Stimulated activated CD4-positive, alpha-beta T cell treated with anti-CD3 and anti-CD28 coated beads, Interleukin-2, amount 100 ng/mL, for 48 hours (primary cell): ENCODE measurements around the gene DHX9.

Experiments
- DNase-seq, 2 donors: peaks; one replicate each; pipeline ENCODE4 v3.0.0-alpha.2; 2020

Gene DHX9

DNA sequence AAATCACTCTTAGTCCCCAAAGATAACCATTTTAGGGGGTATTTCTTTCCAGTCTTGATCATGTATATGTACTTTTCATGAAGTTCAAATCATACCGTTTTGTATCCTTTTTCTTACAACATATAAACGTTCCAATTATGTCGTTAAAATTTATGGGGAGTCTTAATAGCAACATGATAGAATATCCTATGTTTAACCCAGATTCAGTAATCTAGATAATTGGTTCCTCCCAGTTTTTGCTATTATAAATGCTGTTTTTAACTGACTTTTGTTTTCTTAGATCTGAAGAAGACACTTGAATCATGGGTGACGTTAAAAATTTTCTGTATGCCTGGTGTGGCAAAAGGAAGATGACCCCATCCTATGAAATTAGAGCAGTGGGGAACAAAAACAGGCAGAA lies 3.1 kb downstream of the DHX9 start:
- no peak for DNase-seq

DNA sequence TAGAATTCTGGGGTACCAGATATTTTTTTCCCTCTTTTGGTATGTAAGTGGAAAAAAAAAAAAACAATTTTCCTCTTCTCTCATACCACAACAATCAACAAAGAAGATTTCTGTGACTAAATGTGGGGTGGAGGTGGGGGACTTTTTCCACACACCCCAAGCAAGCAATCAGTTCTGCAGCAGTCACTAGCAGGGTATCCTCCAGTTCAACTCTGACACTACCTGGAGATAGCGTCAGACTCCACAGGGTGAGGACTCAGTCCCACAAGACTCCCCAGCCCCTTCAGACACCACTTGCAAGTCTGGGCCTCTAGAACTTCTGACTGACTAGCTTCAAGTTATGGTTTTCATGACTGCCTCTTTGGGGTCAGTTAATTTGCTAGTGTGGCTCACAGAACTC lies 6.2 kb downstream of the DHX9 start:
- DNase-seq: no peak

GRCh38 chr1:182845894-182846293 lies 6.7 kb downstream of the DHX9 start:
- no peak for DNase-seq

DNA sequence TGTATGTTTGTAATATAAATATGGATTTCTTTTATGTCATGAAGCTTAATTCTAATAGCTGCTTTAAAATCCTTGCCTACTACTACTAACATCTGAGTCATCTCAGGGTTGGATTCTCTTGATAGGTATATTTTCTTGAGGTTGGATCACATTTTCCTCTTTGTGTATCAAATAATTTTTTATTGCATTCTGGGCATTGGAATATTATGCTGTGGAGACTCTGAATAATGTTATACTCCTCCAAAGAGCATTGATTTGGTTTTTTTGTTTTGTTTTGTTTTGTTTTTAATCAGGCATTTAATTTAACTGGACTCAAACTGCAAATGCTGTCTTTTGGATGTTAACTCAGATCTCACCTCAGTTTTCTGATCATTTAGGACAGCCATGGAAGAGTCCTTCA lies 8.0 kb downstream of the DHX9 start:
- no peak for DNase-seq

- DNase-seq: no peak
Observed at GRCh38 chr1:182848736-182849135, 9.6 kb downstream of the DHX9 start.

GRCh38 chr1:182850319-182850718 lies 11.2 kb downstream of the DHX9 start:
- DNase-seq: no peak

DNA sequence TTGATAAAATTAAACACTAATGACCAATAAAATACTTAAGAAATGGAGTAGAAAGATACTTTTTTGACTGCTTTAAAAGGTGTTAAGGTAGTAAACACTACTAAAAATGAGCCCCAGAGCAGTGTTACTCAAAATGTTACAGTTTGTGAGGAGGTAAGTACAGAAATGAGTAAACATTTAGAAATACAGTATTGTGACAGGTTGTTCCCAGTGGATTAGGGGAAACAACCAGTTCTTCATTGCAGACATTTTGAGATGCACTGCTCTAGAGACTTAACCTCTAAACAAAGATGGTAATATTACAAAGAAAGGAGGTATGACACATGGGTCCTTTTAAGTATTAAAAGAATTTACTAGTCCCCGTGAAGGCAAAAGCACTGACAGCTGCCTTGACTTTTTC lies 12.7 kb downstream of the DHX9 start:
- DNase-seq: no peak

GRCh38 chr1:182855911-182856310 lies 16.8 kb downstream of the DHX9 start:
- no peak for DNase-seq

DNA sequence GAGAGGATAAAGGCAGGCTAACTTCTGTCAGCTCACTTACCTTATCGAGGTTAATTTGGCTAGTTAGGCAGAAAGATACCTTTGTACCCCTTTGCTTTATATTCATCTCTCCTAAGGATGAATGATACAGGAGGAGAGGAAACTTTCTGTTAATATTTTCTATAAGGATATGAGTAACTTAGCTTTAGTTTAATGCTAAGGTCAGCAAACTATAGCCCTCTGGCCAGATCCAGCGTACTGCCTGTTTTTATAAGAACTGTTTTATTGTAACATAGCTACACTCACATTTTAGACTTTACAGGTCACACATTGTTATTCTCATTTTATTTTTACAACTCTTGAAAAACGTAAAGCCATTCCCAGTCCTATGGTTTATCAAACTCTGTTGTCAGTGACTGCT lies 18.1 kb downstream of the DHX9 start:
- no peak for DNase-seq

DNA sequence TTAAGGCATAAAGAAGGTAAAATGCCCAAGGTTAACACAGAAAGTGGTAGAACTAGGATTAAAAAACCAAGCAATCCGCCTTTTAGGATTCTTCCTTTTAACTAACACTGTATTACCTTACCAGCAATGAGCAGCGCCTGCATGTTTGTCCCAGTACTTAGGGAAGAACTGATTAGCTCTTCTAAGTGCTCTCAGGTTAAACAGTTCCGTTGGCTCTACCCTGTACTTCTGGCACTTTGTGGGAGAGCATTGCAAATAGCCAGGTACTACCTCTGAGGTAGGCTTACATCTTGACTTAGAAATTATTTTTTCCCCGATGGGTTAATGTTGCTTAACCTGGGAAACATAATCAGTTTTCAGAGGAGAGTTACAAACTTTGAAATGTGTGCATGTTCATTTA lies 21.5 kb downstream of the DHX9 start:
- no peak for DNase-seq

GRCh38 chr1:182861994-182862393 lies 22.8 kb downstream of the DHX9 start:
- DNase-seq: no peak

GRCh38 chr1:182862827-182863226 lies 23.7 kb downstream of the DHX9 start:
- no peak for DNase-seq

GRCh38 chr1:182863940-182864339 lies 24.8 kb downstream of the DHX9 start:
- no peak for DNase-seq

DNA sequence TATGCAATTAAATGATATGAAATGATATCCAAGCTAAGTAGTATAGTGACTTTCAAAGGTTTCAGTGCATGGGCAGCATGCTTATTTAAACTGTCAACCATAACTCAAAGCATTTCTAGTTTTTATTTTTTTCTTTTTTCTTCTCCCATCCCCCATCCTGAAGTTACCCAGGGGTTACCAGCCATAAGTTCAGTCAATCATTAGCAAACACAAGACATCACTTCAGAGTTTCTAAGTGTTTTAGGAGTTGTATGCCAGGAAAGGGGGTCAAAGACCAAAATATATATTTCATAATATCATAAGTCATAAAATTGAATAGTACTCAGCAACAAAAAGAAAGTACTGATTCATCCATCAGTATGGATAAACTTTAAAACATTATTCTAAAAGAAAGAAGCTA lies 28.7 kb downstream of the DHX9 start:
- no peak for DNase-seq

DNA sequence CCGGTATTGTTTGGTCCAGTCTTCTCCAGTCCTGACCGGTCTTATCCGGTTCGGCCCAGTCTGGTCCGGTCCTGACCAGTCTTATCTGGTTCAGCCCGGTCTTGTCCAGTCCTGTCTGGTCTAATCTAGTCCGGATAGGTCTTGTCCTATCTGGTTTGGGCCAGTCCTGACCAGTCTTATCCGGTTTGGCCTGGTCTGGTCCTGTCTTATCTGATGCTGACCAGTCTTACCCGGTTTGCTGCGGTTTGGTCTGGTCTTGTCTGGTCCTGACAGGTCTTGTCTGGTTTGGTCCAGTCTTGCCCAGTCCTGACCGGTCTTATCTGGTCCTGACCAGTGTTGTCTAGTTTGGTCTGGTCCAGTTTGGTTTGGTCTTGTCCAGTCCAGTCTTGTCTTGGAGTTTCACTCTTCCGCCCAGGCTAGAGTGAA lies 30.1 kb downstream of the DHX9 start:
- no peak for DNase-seq

DNA sequence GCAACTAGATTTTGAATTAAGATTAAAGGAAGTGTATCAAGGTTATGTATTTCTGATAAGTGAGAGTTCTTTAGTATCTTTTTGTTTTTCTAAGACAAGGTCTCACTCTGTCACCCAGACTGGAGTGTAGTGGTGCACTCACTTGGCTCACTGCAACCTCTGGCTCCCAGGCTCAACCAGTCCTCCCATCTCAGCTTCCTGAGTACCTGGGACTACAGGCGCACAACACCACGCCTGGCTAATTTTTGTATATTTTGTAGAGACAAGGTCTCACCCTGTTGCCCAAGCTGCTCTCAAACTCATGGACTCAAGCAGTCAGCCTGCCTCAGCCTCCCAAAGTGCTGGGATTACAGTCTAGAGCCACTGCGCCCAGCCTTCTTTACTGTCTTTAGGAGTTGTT lies 33.7 kb downstream of the DHX9 start:
- DNase-seq: no peak

DNA sequence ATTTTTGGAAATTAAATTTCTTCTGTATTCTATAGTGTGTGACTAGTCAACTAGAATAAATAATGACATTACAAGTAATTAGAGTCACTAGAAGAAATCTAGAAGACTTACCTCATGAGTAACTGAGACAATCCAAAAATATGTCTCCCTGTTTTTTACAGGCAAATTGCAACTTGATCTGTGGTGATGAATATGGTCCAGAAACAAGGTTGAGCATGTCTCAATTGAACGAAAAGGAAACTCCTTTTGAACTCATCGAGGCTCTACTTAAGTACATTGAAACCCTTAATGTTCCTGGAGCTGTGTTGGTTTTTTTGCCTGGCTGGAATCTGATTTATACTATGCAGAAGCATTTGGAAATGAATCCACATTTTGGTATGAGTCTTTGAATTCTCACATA lies 36.7 kb downstream of the DHX9 start:
- no peak for DNase-seq

DNA sequence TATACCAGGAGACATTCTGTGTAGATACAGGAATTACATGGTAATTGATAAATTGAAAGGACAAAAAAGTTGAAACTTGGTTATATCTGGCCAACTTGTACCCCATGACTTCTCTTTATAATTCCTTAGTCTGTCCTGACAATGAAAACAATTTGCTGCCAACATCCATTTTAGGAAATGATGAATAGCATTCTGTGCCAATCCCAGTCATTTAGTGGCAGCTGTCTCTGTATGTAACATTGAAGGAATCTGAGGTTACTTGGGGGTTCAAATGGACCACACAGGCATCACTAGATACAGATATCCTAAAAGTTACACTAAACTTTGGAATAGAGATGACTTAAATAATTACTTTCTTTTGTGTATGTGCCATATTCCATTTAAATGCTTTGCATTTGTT lies 38.2 kb downstream of the DHX9 start:
- no peak for DNase-seq

- DNase-seq: no peak
Observed at GRCh38 chr1:182877842-182878241, 38.7 kb downstream of the DHX9 start.

DNA sequence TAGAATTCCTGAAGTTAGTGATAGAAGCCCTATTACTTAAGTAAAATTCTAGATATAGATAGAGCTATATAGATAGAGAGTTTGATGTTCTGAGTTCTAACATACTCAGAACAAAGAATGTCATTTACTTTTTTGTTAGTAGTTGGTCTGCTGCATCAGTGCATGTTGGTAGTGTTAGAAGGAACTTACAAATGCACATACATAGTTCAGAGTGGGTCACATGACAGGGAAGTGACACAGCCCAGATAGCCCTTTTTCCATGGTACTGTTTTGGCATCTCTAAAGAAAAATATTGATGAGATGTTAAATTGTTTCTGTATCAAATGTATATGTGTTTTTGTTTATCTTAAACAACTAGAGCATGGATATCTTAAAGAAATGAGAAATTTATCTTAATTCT lies 45.7 kb downstream of the DHX9 start:
- DNase-seq: no peak

DNA sequence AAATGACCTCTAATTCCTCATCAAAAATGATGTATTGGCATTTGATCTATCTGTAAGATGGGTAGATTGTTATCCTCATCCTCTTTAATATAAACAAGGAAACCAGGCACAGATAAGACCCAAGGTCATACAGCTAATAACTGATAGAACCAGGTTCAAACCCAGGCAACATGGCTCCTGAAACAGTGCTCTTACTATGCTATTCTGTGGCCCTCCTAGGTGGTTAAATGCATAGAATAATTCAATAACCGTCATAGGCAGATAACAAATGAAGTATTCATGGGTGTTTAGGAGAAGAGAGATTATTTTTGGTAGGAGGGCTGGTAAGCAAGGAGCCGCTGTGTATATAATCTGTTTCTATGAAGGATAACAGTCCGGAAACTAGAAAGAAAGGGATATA lies 46.4 kb downstream of the DHX9 start:
- no peak for DNase-seq

GRCh38 chr1:182886985-182887384 lies 47.8 kb downstream of the DHX9 start:
- no peak for DNase-seq

DNA sequence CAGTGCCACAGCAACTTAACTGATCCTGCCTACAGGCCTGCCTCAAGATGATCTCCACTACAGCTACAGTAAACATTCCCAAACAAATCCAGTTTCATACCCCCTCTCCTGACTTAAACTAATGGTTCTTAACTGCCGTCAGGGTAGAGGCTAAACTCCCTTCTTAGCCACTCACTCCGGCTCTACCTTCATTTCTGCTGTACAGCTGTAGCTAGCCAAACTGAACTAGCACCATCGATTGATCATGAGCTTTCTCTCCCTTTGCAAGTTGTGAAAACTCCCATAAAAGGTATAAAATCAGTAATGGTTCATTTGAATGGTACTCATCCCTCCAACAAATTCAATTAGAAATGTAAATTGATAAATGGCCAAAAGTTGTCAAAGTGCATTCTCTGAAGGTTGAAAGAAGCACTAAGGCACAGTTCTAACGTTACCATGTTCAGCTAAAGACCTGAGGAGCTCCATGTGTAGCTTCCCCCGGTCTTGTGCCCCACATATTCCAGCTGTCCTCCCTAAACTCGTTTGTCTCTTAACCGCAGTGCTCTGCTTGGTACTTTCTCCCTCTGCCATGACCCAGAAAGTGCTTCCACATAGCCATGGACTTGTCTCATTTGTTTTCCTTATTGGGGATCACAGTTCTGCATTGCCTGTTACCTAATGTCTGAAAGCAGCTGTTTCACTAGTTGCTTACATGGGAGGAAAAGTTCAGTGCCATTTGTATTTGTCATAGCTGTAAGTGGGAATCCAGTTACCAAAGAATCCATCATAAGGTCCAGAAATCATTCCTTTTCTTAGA lies 49.8 kb downstream of the DHX9 start:
- DNase-seq: no peak

DNA sequence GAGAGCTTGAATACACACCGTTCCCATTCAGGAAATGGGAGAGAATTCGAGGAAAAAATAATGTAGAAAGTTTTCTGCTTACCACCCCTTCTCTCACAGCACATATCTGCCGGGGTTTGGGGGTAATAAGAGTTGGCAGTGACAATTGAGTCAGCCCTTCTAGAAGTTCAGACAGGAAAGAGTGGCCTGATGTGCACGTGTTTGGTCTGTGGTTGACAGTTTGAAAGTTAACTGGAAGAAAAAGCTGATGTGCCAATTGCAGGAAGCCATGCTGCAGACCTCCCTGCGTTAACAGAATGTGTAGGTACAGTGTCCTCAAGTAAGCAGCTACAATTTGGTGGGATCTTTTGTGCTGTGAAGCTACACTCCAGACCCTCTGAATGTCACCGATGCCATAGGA lies 50.9 kb downstream of the DHX9 start:
- DNase-seq: no peak

DNA sequence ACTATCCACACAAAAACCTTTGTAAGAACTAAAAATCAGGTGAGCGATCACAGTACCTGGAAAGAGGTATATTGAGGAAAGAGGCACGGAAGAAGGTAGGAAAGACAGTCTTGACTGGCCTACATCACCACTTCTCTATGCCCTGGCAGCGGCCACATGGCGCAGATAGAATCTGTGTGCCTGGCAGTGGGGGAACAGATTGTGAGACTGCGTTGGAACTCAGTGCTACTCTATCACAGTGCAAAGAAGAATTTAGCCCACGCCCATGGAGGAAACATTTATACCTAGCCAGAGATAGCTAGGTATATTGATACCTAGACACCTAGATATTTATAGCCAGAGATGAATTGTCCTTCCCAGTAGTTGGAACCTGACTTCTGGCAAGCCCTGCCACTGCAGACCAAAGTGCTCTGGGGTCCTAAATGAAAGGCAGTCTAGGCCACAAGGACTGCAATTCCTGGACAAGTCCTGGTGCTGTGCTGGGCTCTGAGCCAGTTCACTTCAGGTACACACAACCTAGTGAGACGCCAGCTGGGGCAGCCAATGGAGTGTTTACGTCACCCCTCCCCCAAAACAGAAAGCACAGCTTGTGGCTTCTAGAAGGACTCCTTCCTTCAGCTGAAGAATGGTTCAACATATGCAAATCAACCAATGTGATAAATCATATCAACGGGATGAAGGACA lies 51.9 kb downstream of the DHX9 start:
- DNase-seq: no peak
